ENCODE data around the gene RAB1B.

RAB1B gene

GRCh38 chr11:66293352-66293751, 24.9 kb downstream of the RAB1B start:
- Histone ChIP-seq H3K79me2 (ENCODE audit: low read length) (peaks cover 12% of the 10 kb centered on the region), H3K4me1 (ENCODE audit: low read length) (peaks cover 12% of the 10 kb centered on the region), H2AFZ (ENCODE audit: low read depth, low read length) (no peak overlapping the region), H3K9me3 (ENCODE audit: insufficient read depth, low read length) (no peaks in the 10 kb centered on the region), H3K9ac (ENCODE audit: low read length) (no peak overlapping the region), H3K36me3 (replicated peaks; ENCODE audit: low read depth, low read length) (no peaks in the 10 kb centered on the region), H3K27ac (ENCODE audit: low read length) (no peak overlapping the region), H3K4me3 (ENCODE audit: low read length) (no peak overlapping the region), H4K20me1 (ENCODE audit: insufficient read depth, low read length) (no peaks in the 10 kb centered on the region), H3K4me2 (ENCODE audit: low read length) (no peak overlapping the region), H3K27me3 (ENCODE audit: low read depth, low read length) (no peaks in the 10 kb centered on the region)
- no peak for TF ChIP-seq EZH2phosphoT487 (IDR thresholded peaks at IDR 0.05; ENCODE audit: low read depth)
- TF ChIP-seq CTCF (IDR thresholded peaks at IDR 0.05; ENCODE audit: low read depth, low read length) = no peak

- H3K27ac ChIP-seq (ENCODE audit: low read length) = no peak overlapping the region
Measured at GRCh38 chr11:66293777-66294625, 25.6 kb downstream of the RAB1B start.

GRCh38 chr11:66294626-66295620, 26.5 kb downstream of the RAB1B start:
- Histone ChIP-seq H3K9me3 (ENCODE audit: insufficient read depth, low read length) (no peaks in the 10 kb centered on the region), H3K9ac (ENCODE audit: low read length) (no peak overlapping the region), H3K27ac (ENCODE audit: low read length) (no peak overlapping the region), H2AFZ (ENCODE audit: low read depth, low read length) (no peak overlapping the region), H3K4me3 (ENCODE audit: low read length) (no peak overlapping the region), H3K36me3 (replicated peaks; ENCODE audit: low read depth, low read length) (no peaks in the 10 kb centered on the region), H3K27me3 (ENCODE audit: low read depth, low read length) (no peaks in the 10 kb centered on the region), H4K20me1 (ENCODE audit: insufficient read depth, low read length) (no peaks in the 10 kb centered on the region), H3K79me2 (ENCODE audit: low read length) (peaks cover 3% of the 10 kb centered on the region), H3K4me1 (ENCODE audit: low read length) (peaks cover 10% of the 10 kb centered on the region), H3K4me2 (ENCODE audit: low read length) (no peak overlapping the region)
- TF ChIP-seq EZH2phosphoT487 (IDR thresholded peaks at IDR 0.05; ENCODE audit: low read depth) (no peak), CTCF (IDR thresholded peaks at IDR 0.05; ENCODE audit: low read depth, low read length) (no peak)

More at GRCh38 chr11:66293777-66294625, 25.6 kb downstream of the RAB1B start:
- Histone ChIP-seq H3K27me3 (ENCODE audit: low read depth, low read length) (no peaks in the 10 kb centered on the region), H3K9ac (ENCODE audit: low read length) (no peak overlapping the region), H3K79me2 (ENCODE audit: low read length) (peaks cover 8% of the 10 kb centered on the region), H3K4me1 (ENCODE audit: low read length) (peaks cover 12% of the 10 kb centered on the region), H2AFZ (ENCODE audit: low read depth, low read length) (no peak overlapping the region), H3K4me3 (ENCODE audit: low read length) (no peak overlapping the region), H3K36me3 (replicated peaks; ENCODE audit: low read depth, low read length) (no peaks in the 10 kb centered on the region), H3K9me3 (ENCODE audit: insufficient read depth, low read length) (no peaks in the 10 kb centered on the region), H4K20me1 (ENCODE audit: insufficient read depth, low read length) (no peaks in the 10 kb centered on the region), H3K4me2 (ENCODE audit: low read length) (no peak overlapping the region)
- TF ChIP-seq EZH2phosphoT487 (IDR thresholded peaks at IDR 0.05; ENCODE audit: low read depth) (no peak), CTCF (IDR thresholded peaks at IDR 0.05; ENCODE audit: low read depth, low read length) (no peak)

- TF ChIP-seq CTCF (IDR thresholded peaks at IDR 0.05; ENCODE audit: low read depth, low read length) = no peak
- TF ChIP-seq EZH2phosphoT487 (IDR thresholded peaks at IDR 0.05; ENCODE audit: low read depth) = no peak
- Histone ChIP-seq H2AFZ (ENCODE audit: low read depth, low read length) (no peak overlapping the region), H3K4me3 (ENCODE audit: low read length) (no peak overlapping the region)
Measured at GRCh38 chr11:66297610-66298009, 29.2 kb downstream of the RAB1B start.

More at GRCh38 chr11:66297610-66298009, 29.2 kb downstream of the RAB1B start:
- Histone ChIP-seq H3K9me3 (ENCODE audit: insufficient read depth, low read length) (no peaks in the 10 kb centered on the region), H3K4me1 (ENCODE audit: low read length) (peaks cover 5% of the 10 kb centered on the region), H3K27me3 (ENCODE audit: low read depth, low read length) (no peaks in the 10 kb centered on the region), H4K20me1 (ENCODE audit: insufficient read depth, low read length) (no peaks in the 10 kb centered on the region), H3K9ac (ENCODE audit: low read length) (no peak overlapping the region), H3K27ac (ENCODE audit: low read length) (no peak overlapping the region), H3K79me2 (ENCODE audit: low read length) (no peaks in the 10 kb centered on the region), H3K4me2 (ENCODE audit: low read length) (no peak overlapping the region), H3K36me3 (replicated peaks; ENCODE audit: low read depth, low read length) (no peaks in the 10 kb centered on the region)
